Measurements from ENCODE around the gene SLC16A9.
"Not testable (repeated sequence)": the region's sequence is repeated elsewhere in the genome, so short reads cannot be mapped to it uniquely, and the experiment has no call there.

The SLC16A9 gene

DNA sequence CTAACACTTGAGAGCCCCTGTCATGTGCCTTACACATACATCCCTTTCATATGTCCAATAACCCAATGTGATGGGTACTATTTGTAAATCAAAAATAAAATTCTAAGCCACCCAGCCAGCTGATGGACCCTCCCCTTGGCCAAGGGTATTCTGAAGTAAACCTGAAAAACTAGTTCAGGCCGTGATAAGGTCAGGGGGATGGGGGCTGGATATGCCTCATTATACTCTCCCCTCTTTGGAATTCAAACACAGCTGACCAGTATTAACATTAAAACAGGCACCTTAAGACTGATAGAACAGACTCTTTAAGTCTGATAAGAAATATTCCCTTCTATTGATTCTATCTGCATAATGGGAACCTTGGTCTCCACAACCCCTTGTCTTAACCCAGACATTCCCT, 51.9 kb downstream of the SLC16A9 start:
- TF ChIP-seq SUZ12 (IDR thresholded peaks at IDR 0.05; ENCODE audit: extremely low read depth, insufficient read depth, insufficient read length), result no peak
- Histone ChIP-seq H3K9ac (ENCODE audit: insufficient read length, low read depth) (no peak overlapping the region), H3K4me1 (ENCODE audit: insufficient read depth, insufficient read length) (no peaks in the 10 kb centered on the region), H3K4me3 (ENCODE audit: insufficient read length, low read depth) (no peak overlapping the region), H3K9me3 (ENCODE audit: insufficient read depth, low read length) (no peaks in the 10 kb centered on the region), H3K27me3 (ENCODE audit: insufficient read depth, insufficient read length) (no peaks in the 10 kb centered on the region), H3K36me3 (ENCODE audit: insufficient read depth, insufficient read length, low read length) (no peaks in the 10 kb centered on the region)
- DNase-seq (ENCODE audit: low read depth, low spot score), result no peak

DNA sequence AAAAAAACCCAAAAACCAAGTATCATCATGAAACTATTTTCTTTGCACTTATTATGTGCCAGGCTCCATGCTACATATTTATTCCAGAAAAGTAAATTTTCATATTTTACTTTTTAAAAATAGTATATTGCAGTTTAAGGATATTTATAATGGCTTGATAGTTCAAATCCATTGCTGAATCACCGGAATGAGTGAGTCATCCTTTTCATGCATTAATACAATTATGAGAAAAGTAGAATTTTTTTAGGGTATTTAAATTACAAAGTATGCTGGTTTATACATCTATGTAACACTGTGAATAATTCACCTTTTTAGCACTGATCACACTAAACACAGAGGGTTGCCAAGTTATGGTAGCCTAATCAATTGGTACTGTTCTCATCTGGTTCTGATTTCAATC, 54.3 kb downstream of the SLC16A9 start:
- H3K9me3 ChIP-seq (ENCODE audit: insufficient read depth, low read length), result no peaks in the 10 kb centered on the region
- H3K4me1 ChIP-seq (ENCODE audit: insufficient read depth, insufficient read length), result no peaks in the 10 kb centered on the region
- no peaks in the 10 kb centered on the region for H3K36me3 ChIP-seq (ENCODE audit: insufficient read depth, insufficient read length, low read length)
- DNase-seq (ENCODE audit: low read depth, low spot score), result no peak
- H3K27me3 ChIP-seq (ENCODE audit: insufficient read depth, insufficient read length), result no peaks in the 10 kb centered on the region
- no peak overlapping the region for H3K4me3 ChIP-seq (ENCODE audit: insufficient read length, low read depth)
- no peak overlapping the region for H3K9ac ChIP-seq (ENCODE audit: insufficient read length, low read depth)
- TF ChIP-seq SUZ12 (IDR thresholded peaks at IDR 0.05; ENCODE audit: extremely low read depth, insufficient read depth, insufficient read length) (no peak), YY1 (IDR thresholded peaks at IDR 0.05; ENCODE audit: insufficient read depth, insufficient read length) (no peak), ZNF274 (IDR thresholded peaks at IDR 0.05; ENCODE audit: low read depth, low read length) (no peak)

DNA sequence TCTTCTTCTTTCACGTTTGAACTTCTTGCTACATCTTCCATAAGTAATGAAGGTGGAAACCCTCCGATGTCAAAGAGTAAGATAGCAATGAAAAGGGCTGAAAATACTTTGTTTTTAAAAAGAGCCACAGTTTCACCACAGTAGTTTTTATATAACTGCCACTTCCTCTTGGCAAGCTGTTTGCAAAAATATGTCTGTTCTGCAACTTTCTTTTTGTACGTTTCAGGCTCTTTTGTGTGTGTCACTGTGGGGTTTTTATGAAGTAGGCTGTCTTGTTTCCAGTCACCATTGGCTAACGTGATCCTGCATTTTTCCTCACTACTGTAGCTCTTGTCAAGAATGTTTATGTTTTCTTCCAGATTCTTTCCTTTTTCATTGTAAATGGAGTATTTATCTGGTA, 55.6 kb downstream of the SLC16A9 start:
- no peak overlapping the region for H3K4me3 ChIP-seq (ENCODE audit: insufficient read length, low read depth)
- no peak for DNase-seq (ENCODE audit: low read depth, low spot score)
- no peaks in the 10 kb centered on the region for H3K4me1 ChIP-seq (ENCODE audit: insufficient read depth, insufficient read length)
- H3K36me3 ChIP-seq (ENCODE audit: insufficient read depth, insufficient read length, low read length), result no peaks in the 10 kb centered on the region
- no peaks in the 10 kb centered on the region for H3K27me3 ChIP-seq (ENCODE audit: insufficient read depth, insufficient read length)
- H3K9ac ChIP-seq (ENCODE audit: insufficient read length, low read depth), result no peak overlapping the region
- no peaks in the 10 kb centered on the region for H3K9me3 ChIP-seq (ENCODE audit: insufficient read depth, low read length)
- no peak for TF ChIP-seq ZNF274 (IDR thresholded peaks at IDR 0.05; ENCODE audit: low read depth, low read length)
- no peak for TF ChIP-seq YY1 (IDR thresholded peaks at IDR 0.05; ENCODE audit: insufficient read depth, insufficient read length)
- TF ChIP-seq SUZ12 (IDR thresholded peaks at IDR 0.05; ENCODE audit: extremely low read depth, insufficient read depth, insufficient read length), result no peak

DNA sequence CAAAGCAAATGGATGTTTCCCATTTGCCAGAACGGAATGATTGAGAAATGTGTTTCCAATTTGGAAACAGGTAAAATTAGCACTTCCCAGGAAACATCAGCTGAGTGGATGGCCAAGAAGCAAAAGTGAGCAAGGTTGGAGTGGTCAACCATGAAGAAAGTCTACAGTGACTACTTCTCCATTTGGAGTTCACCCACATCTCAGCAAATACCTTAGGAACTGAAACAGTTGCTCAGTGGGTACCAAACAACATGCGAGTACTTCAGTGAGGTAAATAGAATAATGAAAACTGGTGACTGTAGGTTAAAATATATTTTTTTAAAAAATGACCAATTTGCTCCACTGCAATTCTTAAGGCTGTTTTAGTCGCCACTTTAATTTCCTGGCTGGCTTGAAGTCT, 57.7 kb downstream of the SLC16A9 start:
- Histone ChIP-seq H3K9me3 (ENCODE audit: insufficient read depth, low read length) (no peaks in the 10 kb centered on the region), H3K4me1 (ENCODE audit: insufficient read depth, insufficient read length) (no peaks in the 10 kb centered on the region), H3K36me3 (ENCODE audit: insufficient read depth, insufficient read length, low read length) (no peaks in the 10 kb centered on the region), H3K27me3 (ENCODE audit: insufficient read depth, insufficient read length) (no peaks in the 10 kb centered on the region), H3K4me3 (ENCODE audit: insufficient read length, low read depth) (no peak overlapping the region), H3K9ac (ENCODE audit: insufficient read length, low read depth) (no peak overlapping the region)
- TF ChIP-seq ZNF274 (IDR thresholded peaks at IDR 0.05; ENCODE audit: low read depth, low read length), result no peak
- no peak for TF ChIP-seq YY1 (IDR thresholded peaks at IDR 0.05; ENCODE audit: insufficient read depth, insufficient read length)
- TF ChIP-seq SUZ12 (IDR thresholded peaks at IDR 0.05; ENCODE audit: extremely low read depth, insufficient read depth, insufficient read length), result no peak
- DNase-seq (ENCODE audit: low read depth, low spot score), result no peak

DNA sequence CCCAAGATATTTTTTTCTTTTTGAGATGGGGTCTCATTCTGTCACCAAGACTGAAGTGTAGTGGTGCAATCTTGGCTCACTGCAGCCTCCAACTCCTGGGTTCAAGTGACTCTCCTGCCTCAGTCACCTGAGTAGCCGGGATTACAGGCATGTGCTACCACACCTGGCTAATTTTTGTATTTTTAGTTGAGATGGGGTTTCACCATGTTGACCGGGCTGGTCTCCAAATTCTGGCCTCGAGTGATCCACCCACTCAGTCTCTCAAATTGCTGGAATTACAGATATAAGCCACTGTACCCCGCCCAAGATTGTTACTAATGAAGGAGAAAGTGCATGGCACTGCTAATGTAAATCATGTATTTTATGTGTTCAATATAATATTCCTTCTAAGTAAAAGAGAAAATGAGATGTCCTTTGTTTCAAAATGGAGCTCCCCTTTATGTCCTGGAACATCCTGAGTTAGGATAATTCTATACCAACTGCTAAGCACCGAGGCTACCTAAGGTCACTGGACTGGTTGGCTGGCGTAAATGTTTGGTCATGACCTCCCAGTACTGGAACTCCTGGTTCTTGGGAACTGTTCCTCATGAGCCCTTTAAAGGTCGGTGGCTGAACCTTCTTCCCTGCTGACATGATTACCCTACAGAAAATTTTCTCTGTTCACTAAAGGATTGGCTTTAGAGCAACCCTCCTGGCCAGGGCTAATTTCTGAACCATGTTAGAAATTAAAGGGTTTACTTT, 59.9 kb downstream of the SLC16A9 start:
- Histone ChIP-seq H3K27me3 (ENCODE audit: insufficient read depth, insufficient read length) (no peaks in the 10 kb centered on the region), H3K36me3 (ENCODE audit: insufficient read depth, insufficient read length, low read length) (no peaks in the 10 kb centered on the region)
- DNase-seq (ENCODE audit: low read depth, low spot score), result no peak

DNA sequence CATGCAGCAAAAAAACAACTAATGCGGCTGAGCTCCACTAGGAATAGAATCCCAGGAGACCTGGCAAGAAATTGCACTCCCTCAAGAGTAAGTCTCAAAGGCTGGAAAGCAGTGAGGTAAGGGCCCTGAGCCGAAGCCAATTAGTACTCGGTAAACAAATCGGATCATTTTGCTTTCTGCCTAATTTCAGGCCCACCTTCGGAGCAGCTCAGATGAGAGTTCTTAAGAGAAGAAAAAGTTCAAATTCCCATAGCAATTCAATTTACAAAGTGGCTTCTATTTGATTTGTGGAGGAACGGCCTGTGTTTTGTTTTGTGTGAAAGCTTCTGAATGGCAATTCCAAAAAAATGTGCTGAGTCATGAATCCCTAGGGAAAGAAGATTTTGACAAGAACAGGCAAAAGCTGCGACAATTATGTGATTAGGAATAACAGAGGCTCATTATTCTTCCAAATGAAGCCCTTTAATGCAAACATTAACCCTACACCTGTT, 60.9 kb downstream of the SLC16A9 start:
- Histone ChIP-seq H3K4me3 (ENCODE audit: insufficient read length, low read depth) (no peak overlapping the region), H3K9ac (ENCODE audit: insufficient read length, low read depth) (no peak overlapping the region), H3K36me3 (ENCODE audit: insufficient read depth, insufficient read length, low read length) (no peaks in the 10 kb centered on the region), H3K9me3 (ENCODE audit: insufficient read depth, low read length) (no peaks in the 10 kb centered on the region; the same call in 1 of the 2 replicates), H3K27me3 (ENCODE audit: insufficient read depth, insufficient read length) (no peaks in the 10 kb centered on the region), H3K4me1 (ENCODE audit: insufficient read depth, insufficient read length) (no peaks in the 10 kb centered on the region)
- no peak for TF ChIP-seq SUZ12 (IDR thresholded peaks at IDR 0.05; ENCODE audit: extremely low read depth, insufficient read depth, insufficient read length)
- no peak for TF ChIP-seq YY1 (IDR thresholded peaks at IDR 0.05; ENCODE audit: insufficient read depth, insufficient read length)
- TF ChIP-seq ZNF274 (IDR thresholded peaks at IDR 0.05; ENCODE audit: low read depth, low read length), result no peak
- no peak for DNase-seq (ENCODE audit: low read depth, low spot score)

More for the DNA sequence above, 59.9 kb downstream of the SLC16A9 start:
- no peak for TF ChIP-seq SUZ12 (IDR thresholded peaks at IDR 0.05; ENCODE audit: extremely low read depth, insufficient read depth, insufficient read length)
- TF ChIP-seq ZNF274 (IDR thresholded peaks at IDR 0.05; ENCODE audit: low read depth, low read length), result no peak
- TF ChIP-seq YY1 (IDR thresholded peaks at IDR 0.05; ENCODE audit: insufficient read depth, insufficient read length), result no peak
- Histone ChIP-seq H3K4me3 (ENCODE audit: insufficient read length, low read depth) (no peak overlapping the region), H3K9me3 (ENCODE audit: insufficient read depth, low read length) (no peaks in the 10 kb centered on the region; the same call in 1 of the 2 replicates), H3K4me1 (ENCODE audit: insufficient read depth, insufficient read length) (no peaks in the 10 kb centered on the region), H3K9ac (ENCODE audit: insufficient read length, low read depth) (no peak overlapping the region)

DNA sequence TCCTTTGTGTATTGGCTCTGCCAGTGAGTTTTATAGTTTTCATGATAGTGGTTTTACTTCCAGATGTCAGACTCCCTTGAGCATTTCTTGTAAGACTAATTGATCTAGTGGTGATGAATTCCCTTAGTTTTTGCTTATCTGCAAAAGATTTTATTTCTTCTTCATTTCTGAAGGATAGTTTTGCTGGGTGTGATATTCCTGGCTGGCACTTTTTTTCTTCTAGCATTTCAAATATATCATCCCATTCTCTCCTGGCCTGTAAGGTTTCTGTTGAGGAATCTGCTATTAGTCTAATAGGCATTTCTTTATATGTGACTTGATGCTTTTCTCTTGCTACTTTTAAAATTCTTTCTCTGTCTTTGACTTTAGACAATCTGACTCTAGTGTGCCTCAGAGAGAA, 64.8 kb downstream of the SLC16A9 start:
- Histone ChIP-seq H3K4me3 (ENCODE audit: insufficient read length, low read depth) (no peak overlapping the region), H3K9me3 (ENCODE audit: insufficient read depth, low read length) (no peaks in the 10 kb centered on the region; the same call in 1 of the 2 replicates), H3K4me1 (ENCODE audit: insufficient read depth, insufficient read length) (no peaks in the 10 kb centered on the region), H3K36me3 (ENCODE audit: insufficient read depth, insufficient read length, low read length) (no peaks in the 10 kb centered on the region), H3K27me3 (ENCODE audit: insufficient read depth, insufficient read length) (no peaks in the 10 kb centered on the region), H3K9ac (ENCODE audit: insufficient read length, low read depth) (no peak overlapping the region)
- TF ChIP-seq ZNF274 (IDR thresholded peaks at IDR 0.05; ENCODE audit: low read depth, low read length), result no peak
- TF ChIP-seq SUZ12 (IDR thresholded peaks at IDR 0.05; ENCODE audit: extremely low read depth, insufficient read depth, insufficient read length), result no peak
- TF ChIP-seq YY1 (IDR thresholded peaks at IDR 0.05; ENCODE audit: insufficient read depth, insufficient read length), result no peak
- no peak for DNase-seq (ENCODE audit: low read depth, low spot score)

DNA sequence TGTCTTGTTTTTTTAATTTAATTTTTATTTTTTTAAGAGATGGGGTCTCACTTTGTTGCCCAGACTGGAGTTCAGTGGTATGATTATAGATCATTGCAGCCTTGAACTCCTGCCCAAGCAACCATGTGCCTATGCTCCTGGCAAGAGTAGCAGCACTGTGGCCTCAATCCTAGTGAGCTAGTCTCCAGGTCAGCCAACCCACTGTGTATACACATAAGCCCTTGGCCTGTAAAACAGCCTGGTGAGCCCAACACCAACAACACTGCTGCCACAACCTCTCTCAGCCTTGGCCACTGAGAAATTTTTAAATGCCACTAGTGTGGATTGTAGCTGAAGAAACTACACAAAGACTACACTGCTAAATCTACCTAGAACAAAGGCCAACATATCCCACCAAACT, 68.0 kb downstream of the SLC16A9 start:
- DNase-seq (ENCODE audit: low read depth, low spot score); H3K9me3 ChIP-seq (ENCODE audit: insufficient read depth, low read length); H3K4me1 ChIP-seq (ENCODE audit: insufficient read depth, insufficient read length); H3K4me3 ChIP-seq (ENCODE audit: insufficient read length, low read depth); H3K36me3 ChIP-seq (ENCODE audit: insufficient read depth, insufficient read length, low read length); H3K9ac ChIP-seq (ENCODE audit: insufficient read length, low read depth); H3K27me3 ChIP-seq (ENCODE audit: insufficient read depth, insufficient read length): not testable (repeated sequence)

Data from NT2/D1 (cell line).